H9 (cell line): ENCODE data around the gene FBXO17. TPM values are rescaled to one million over a fixed set of nuclear protein-coding genes. Genes with fewer than 3 reads are reported as not detected.
A peak's percentile ranks its signal among the peaks of the same experiment; 100 is the strongest.

Source experiments
- DNase-seq: peaks from one replicate; pipeline ENCODE4 v3.0.0-alpha.2; 2017
- H2AFZ ChIP-seq: one replicate; pipeline ENCODE4 v1.6.1; 2013; ENCODE audit warnings: mild to moderate bottlenecking, low read length, control low read depth, moderate library complexity
- H2AK5ac ChIP-seq: 2 replicates; pipeline ENCODE4 v1.6.1; 2013; ENCODE audit warnings: low read length, control low read depth, mixed read lengths; ENCODE audit not compliant: insufficient read length
- H2BK120ac ChIP-seq: one replicate; pipeline ENCODE4 v1.6.1; 2013; ENCODE audit warnings: low read depth, mild to moderate bottlenecking, low read length, control low read depth, inconsistent platforms; ENCODE audit not compliant: poor library complexity, severe bottlenecking
- H2BK12ac ChIP-seq: 2 replicates; pipeline ENCODE4 v1.6.1; 2013; ENCODE audit warnings: low read length, control low read depth, mixed read lengths, low read depth; ENCODE audit not compliant: insufficient read length
- H2BK15ac ChIP-seq: 2 replicates; pipeline ENCODE4 v1.6.1; 2013; ENCODE audit warnings: low read depth, low read length, control low read depth
- H2BK20ac ChIP-seq: one replicate; pipeline ENCODE4 v1.6.1; 2013; ENCODE audit warnings: low read depth, mild to moderate bottlenecking, low read length, control low read depth, inconsistent platforms; ENCODE audit not compliant: poor library complexity, severe bottlenecking
- H2BK5ac ChIP-seq: 2 replicates; pipeline ENCODE4 v1.6.1; 2013; ENCODE audit warnings: low read length, control low read depth, mixed read lengths; ENCODE audit not compliant: insufficient read length
- H3K14ac ChIP-seq: 2 replicates; pipeline ENCODE4 v1.6.1; 2013; ENCODE audit warnings: low read length, control low read depth; ENCODE audit not compliant: insufficient read depth
- H3K18ac ChIP-seq: 2 replicates; pipeline ENCODE4 v1.6.1; 2013; ENCODE audit warnings: low read depth, mild to moderate bottlenecking, mixed read lengths, low read length, control low read depth; ENCODE audit not compliant: insufficient read length
- H3K23ac ChIP-seq: 2 replicates; pipeline ENCODE4 v1.6.1; 2013; ENCODE audit warnings: low read length, control low read depth, mixed read lengths, low read depth; ENCODE audit not compliant: insufficient read length
- H3K23me2 ChIP-seq: 2 replicates; pipeline ENCODE4 v1.6.1; 2013; ENCODE audit warnings: low read depth, mild to moderate bottlenecking, mixed read lengths, low read length, control low read depth; ENCODE audit not compliant: insufficient read length, poor library complexity, severe bottlenecking
- H3K27ac ChIP-seq: 2 replicates; pipeline ENCODE4 v1.5.1; 2013; ENCODE audit warnings: low read length, control low read depth, mixed read lengths, low read depth; ENCODE audit not compliant: insufficient read length
- H3K27me3 ChIP-seq: 2 replicates; pipeline ENCODE4 v1.6.1; 2013; ENCODE audit warnings: low read length, control low read depth, inconsistent platforms; ENCODE audit not compliant: insufficient read depth
- H3K4ac ChIP-seq: 2 replicates; pipeline ENCODE4 v1.6.1; 2013; ENCODE audit warnings: low read depth, mild to moderate bottlenecking, control low read depth, inconsistent platforms, low read length, moderate library complexity
- H3K4me1 ChIP-seq: 2 replicates; pipeline ENCODE4 v1.6.1; 2013; ENCODE audit warnings: low read length, control low read depth, inconsistent platforms; ENCODE audit not compliant: insufficient read depth
- H3K4me2 ChIP-seq: 2 replicates; pipeline ENCODE4 v1.6.1; 2013; ENCODE audit warnings: low read length, control low read depth, mixed read lengths; ENCODE audit not compliant: insufficient read length, insufficient read depth
- H3K56ac ChIP-seq: 2 replicates; pipeline ENCODE4 v1.6.1; 2013; ENCODE audit warnings: low read depth, mild to moderate bottlenecking, mixed read lengths, low read length, control low read depth; ENCODE audit not compliant: insufficient read length
- H3K79me1 ChIP-seq: 2 replicates; pipeline ENCODE4 v1.6.1; 2013; ENCODE audit warnings: low read depth, mild to moderate bottlenecking, moderate library complexity, low read length, control low read depth, inconsistent platforms; ENCODE audit not compliant: insufficient read depth, poor library complexity, severe bottlenecking
- H3K79me2 ChIP-seq: 2 replicates; pipeline ENCODE4 v1.6.1; 2013; ENCODE audit warnings: low read length, control low read depth, inconsistent platforms; ENCODE audit not compliant: insufficient read depth
- H3K9ac ChIP-seq: 2 replicates; pipeline ENCODE4 v1.6.1; 2013; ENCODE audit warnings: low read length, control low read depth, mixed read lengths; ENCODE audit not compliant: insufficient read length; ENCODE audit errors: extremely low read depth
- H3K9me3 ChIP-seq: one replicate; pipeline ENCODE4 v1.6.1; 2013; ENCODE audit warnings: low read depth, low read length, inconsistent platforms; ENCODE audit not compliant: control insufficient read depth
- H3T11ph ChIP-seq: one replicate; pipeline ENCODE4 v1.6.1; 2013; ENCODE audit warnings: mild to moderate bottlenecking, low read length, control low read depth, inconsistent platforms
- H4K20me1 ChIP-seq: one replicate; pipeline ENCODE4 v1.6.1; 2013; ENCODE audit not compliant: control insufficient read depth, insufficient read length, insufficient read depth
- H4K5ac ChIP-seq: 2 replicates; pipeline ENCODE4 v1.6.1; 2013; ENCODE audit warnings: low read depth, mild to moderate bottlenecking, mixed read lengths, low read length, control low read depth; ENCODE audit not compliant: insufficient read length
- H4K8ac ChIP-seq: replicated peaks from 2 replicates; pipeline ENCODE4 v1.6.1; 2013; ENCODE audit warnings: low read length, control low read depth, mixed read lengths, low read depth; ENCODE audit not compliant: insufficient read length
- H4K91ac ChIP-seq: 2 replicates; pipeline ENCODE4 v1.6.1; 2013; ENCODE audit warnings: low read depth, mild to moderate bottlenecking, moderate library complexity, mixed read lengths, low read length, control low read depth; ENCODE audit not compliant: insufficient read length
- H3K27ac Mint-ChIP-seq, 3 experiments: 2 replicates in 2 of 3; 3 replicates in 1 of 3; pipeline ENCODE4 v1.8.0; 2020 to 2021; ENCODE audit warnings: mixed read lengths in 3 of 3, mild to moderate bottlenecking in 1 of 3, moderate library complexity in 1 of 3
- H3K27me3 Mint-ChIP-seq: 2 replicates; pipeline ENCODE4 v1.8.0; 2021; ENCODE audit warnings: low read depth, mild to moderate bottlenecking, moderate library complexity, mixed read lengths
- H3K36me3 Mint-ChIP-seq, 3 experiments: 2 replicates in 2 of 3; 3 replicates in 1 of 3; pipeline ENCODE4 v1.8.0; 2020 to 2021; ENCODE audit warnings: low read depth in 3 of 3, mixed read lengths in 3 of 3; ENCODE audit not compliant: insufficient read depth in 1 of 3
- H3K4me1 Mint-ChIP-seq, 2 experiments: 2 replicates each; pipeline ENCODE4 v1.8.0; 2020; ENCODE audit warnings: mixed read lengths in 2 of 2
- H3K4me3 Mint-ChIP-seq, 2 experiments: 2 replicates in 1 of 2; 3 replicates in 1 of 2; pipeline ENCODE4 v1.8.0; 2020 to 2021; ENCODE audit warnings: mild to moderate bottlenecking in 2 of 2, mixed read lengths in 2 of 2, moderate library complexity in 1 of 2
- H3K9me3 Mint-ChIP-seq, 2 experiments: 2 replicates in 1 of 2; 3 replicates in 1 of 2; pipeline ENCODE4 v1.8.0; 2020; ENCODE audit warnings: mild to moderate bottlenecking in 2 of 2, mixed read lengths in 2 of 2, moderate library complexity in 1 of 2
- WGBS: extraction: QIAGEN DNeasy Blood & Tissue Kit; methylation state at CpG from one replicate; pipeline ENCODE4 v1.1.7; 2013; ENCODE audit warnings: missing lambda C conversion rate, low lambda C conversion rate, mixed read lengths; ENCODE audit not compliant: insufficient read length; ENCODE audit errors: extremely low coverage; 5-methylcytosine and 5-hydroxymethylcytosine counted together
- total RNA-seq: library from RNA; stranded (reverse); gene quantifications from 2 replicates; pipeline ENCODE4 v1.2.1, GENCODE V29; 2021
- TF ChIP-seq, protein P1 (sequence below): fragments of 200-600 bp; sonication (generic); conservative IDR thresholded peaks from 3 replicates; pipeline ENCODE4 v1.8.0; 2021; ENCODE audit warnings: antibody characterized with exemption, mild to moderate bottlenecking

The FBXO17 gene
- total RNA-seq, 1 experiment from 2014 or later = 25.5 TPM

DNA sequence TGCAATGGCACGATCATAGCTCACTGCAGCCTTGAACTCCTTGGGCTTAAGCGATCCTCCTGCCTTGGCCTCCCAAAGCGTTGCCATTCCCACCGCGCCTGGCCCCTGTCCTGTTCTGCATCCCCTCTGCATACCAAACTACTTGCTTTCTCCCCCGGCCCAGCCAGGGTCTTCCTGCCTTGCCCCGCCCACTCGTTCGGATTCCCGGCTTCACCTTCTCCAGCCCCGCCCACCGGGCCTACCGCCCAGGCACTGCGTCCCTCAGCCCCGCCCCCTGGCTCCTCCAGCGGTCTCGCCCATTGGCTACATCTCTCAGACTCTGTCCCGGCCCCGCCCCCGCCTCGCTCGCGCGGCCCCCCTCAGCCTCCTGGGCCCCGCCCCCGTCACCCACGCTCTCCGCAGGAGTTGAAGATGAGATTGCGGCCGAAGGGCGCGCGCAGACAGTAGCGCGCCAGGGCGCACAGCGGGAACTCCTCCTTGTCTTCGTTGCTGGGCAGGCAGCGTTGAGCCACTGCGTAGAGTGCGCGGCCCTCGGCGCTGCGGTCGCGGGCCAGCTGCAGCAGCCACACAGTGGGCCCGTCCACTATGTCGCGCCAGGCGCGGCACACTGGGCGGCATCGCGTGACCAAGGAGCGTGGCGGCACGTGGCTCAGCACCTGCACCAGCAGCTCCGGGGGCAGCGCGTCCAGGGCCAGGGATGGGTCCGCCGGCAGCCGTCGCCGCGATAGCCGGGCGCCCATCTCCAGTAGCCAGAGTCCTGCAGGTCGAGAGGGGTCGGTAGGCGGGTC, 25.8 kb downstream of the FBXO17 start:
- Histone ChIP-seq H3K23me2 (no peaks in the 10 kb centered on the region), H2BK15ac (no peak overlapping the region), H3K18ac (no peak overlapping the region), H4K91ac (no peak overlapping the region), H3K79me2 (no peaks in the 10 kb centered on the region), H3K23ac (no peak overlapping the region), H2AFZ (no peak overlapping the region), H3K9me3 (no peaks in the 10 kb centered on the region), H2BK120ac (no peak overlapping the region), H3K4me1 (no peaks in the 10 kb centered on the region; the same call in 1 of the 2 replicates), H2BK5ac (no peak overlapping the region), H3K27me3 (no peaks in the 10 kb centered on the region), H3K4me2 (peak overlapping the region; percentile 33), H3K9ac (no peak overlapping the region), H4K20me1 (no peaks in the 10 kb centered on the region), H3K14ac (0 out of 2 replicates have a peak overlapping the region, but pooled peaks have one; percentile 7), H2BK20ac (no peak overlapping the region), H2AK5ac (no peak overlapping the region), H3K56ac (no peak overlapping the region), H4K5ac (no peak overlapping the region), H3T11ph (no peak overlapping the region), H3K79me1 (no peaks in the 10 kb centered on the region), H2BK12ac (no peak overlapping the region), H3K27ac (no peak overlapping the region), H4K8ac (no peak overlapping the region), H3K4ac (no peak overlapping the region)
- Mint-ChIP-seq H3K36me3 (peaks cover 6 to 35% (median 33%) of the 10 kb centered on the region in 3 experiments), H3K4me1 (peaks cover 16% of the 10 kb centered on the region in 2 experiments), H3K27me3 (peaks cover 9% of the 10 kb centered on the region), H3K4me3 (peak overlapping the region; percentile 65 to 82), H3K27ac (peak overlapping the region; percentile 47 to 79 (median 79); a peak in 3 of 7 replicates), H3K9me3 (no peaks in the 10 kb centered on the region; a peak in 1 of 5 replicates)
- no CpG with 5 or more reads among the region's 72 CpGs for WGBS
- DNase-seq = peak; percentile 99
- TF ChIP-seq, protein P1, sequence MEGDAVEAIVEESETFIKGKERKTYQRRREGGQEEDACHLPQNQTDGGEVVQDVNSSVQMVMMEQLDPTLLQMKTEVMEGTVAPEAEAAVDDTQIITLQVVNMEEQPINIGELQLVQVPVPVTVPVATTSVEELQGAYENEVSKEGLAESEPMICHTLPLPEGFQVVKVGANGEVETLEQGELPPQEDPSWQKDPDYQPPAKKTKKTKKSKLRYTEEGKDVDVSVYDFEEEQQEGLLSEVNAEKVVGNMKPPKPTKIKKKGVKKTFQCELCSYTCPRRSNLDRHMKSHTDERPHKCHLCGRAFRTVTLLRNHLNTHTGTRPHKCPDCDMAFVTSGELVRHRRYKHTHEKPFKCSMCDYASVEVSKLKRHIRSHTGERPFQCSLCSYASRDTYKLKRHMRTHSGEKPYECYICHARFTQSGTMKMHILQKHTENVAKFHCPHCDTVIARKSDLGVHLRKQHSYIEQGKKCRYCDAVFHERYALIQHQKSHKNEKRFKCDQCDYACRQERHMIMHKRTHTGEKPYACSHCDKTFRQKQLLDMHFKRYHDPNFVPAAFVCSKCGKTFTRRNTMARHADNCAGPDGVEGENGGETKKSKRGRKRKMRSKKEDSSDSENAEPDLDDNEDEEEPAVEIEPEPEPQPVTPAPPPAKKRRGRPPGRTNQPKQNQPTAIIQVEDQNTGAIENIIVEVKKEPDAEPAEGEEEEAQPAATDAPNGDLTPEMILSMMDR = no peak
